Ecto neural progenitor cell (in vitro differentiated cells): ENCODE results near the gene FOXK1.
A peak's percentile ranks its signal among the peaks of the same experiment; 100 is the strongest.
"Not testable (repeated sequence)": the region's sequence is repeated elsewhere in the genome, so short reads cannot be mapped to it uniquely, and the experiment has no call there.

ENCODE experiments used
- DNase-seq: peaks from one replicate; pipeline ENCODE4 v3.0.0-alpha.2; 2018; ENCODE audit warnings: low spot score

The FOXK1 gene

DNA sequence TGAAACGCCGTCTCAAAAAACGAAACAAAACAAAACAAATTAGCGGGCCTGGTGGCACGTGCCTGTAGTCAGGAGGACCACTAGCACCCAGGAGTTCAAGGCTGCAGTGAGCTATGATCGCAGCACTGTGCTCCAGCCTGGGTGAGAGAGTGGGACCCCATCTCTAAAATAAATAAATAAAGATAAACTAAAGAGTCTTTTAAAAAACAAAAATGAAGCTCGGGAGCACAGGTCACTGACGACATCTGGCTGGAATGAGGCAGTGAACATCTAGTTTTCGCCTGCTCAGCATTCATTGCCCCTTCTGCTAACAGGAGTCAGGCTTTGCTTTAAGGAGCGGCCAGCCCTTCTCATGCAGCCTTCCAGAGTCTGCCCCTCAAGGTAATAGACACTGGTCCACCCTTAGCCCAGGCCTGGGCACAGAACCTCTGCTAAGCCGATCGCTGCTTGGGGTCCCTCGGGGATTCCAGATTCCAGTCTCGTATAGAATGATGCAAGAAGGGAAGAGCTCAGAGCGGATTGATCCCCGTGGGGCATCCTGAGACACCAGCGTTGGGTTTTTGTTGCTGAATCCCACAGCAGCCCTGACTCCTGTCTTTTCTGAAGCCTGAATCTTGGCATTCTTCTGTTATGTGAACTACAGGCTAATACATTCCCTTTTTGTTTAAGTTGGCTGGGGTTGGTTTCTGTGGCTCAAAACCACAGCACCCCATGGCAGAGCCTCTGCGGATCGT is 14.2 kb upstream of the FOXK1 start:
- DNase-seq = no peak

DNA sequence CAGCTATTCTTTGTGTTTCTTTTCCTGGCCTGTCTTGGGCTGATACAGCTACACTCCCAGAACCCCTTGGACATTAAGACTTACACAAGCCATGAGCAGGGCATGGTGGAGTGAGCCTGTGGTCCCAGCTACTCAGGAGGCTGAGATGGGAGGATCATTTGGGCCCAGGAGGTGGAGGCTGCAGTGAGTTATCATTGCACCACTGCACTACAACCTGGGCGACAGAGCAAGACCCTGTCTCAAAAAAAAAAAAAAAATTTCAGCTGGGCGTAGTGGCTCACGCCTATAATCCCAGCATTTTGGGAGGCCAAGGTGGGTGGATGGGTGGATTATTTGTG is 13.6 kb upstream of the FOXK1 start:
- DNase-seq = no peak

GRCh38 chr7:4670791-4671190 is 11.3 kb upstream of the FOXK1 start:
- DNase-seq = no peak

GRCh38 chr7:4675771-4676367 is 6.2 kb upstream of the FOXK1 start:
- DNase-seq = no peak

DNA sequence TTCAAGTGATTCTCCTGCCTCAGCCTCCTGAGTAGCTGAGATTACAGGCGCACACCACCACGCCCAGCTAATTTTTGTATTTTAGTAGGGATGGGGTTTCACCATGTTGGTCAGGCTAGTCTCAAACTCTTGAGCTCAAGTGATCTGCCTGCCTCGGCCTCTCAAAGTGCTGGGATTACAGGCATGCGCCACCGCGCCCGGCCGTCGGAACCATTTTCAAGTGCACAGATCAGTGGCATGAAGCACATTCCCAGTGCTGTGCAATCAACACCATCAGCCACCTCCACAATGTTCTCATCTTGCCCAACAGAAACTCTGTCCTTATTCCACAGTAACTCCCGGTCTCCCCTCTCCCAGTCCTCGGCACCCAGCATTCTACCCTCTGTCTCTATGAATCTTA is 4.6 kb upstream of the FOXK1 start:
- not testable (repeated sequence) for DNase-seq

DNA sequence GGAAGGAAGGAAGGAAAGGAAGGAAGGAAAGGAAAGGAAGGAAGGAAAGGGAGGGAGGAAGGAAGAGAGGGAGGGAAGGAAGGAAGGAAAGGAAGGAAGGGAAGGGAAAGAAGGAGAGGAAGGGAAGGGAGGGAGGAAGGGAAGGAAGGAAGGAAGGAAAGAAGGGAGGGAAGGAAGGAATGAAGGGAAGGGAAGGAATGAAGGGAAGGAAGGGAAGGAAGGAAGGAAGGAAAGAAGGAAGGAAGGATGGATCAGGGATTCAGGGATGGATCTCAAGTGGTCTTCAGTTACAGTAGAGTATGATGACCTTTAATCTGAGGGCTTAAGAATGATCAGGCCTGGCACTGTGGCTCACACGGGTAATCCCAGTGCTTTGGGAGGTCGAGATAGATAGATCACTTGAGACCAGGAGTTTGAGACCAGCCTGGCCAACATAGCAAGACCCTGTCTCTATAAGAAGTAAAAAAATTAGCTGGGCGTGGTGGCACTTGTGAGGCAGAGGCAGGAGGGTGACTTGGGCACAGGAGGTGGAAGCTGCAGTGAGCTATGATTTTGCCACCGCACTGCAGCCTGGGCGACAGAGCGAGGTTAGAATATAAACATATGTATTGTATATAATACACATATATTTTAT is 760 bp upstream of the FOXK1 start:
- DNase-seq = no peak

DNA sequence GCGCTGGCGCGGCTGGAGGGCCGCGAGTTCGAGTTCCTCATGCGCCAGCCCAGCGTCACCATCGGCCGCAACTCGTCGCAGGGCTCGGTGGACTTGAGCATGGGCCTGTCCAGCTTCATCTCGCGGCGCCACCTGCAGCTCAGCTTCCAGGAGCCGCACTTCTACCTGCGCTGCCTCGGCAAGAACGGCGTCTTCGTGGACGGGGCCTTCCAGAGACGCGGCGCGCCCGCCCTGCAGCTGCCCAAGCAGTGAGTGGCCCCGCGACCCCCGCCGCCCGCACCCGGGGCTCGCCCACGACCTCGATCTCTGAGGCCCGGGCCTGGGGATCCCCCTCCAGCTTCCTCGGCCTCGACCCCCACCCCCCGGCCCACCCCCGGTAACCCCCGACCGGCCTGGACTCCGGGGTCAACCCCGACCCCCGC is 537 bp downstream of the FOXK1 start:
- peak; percentile 63 for DNase-seq

DNA sequence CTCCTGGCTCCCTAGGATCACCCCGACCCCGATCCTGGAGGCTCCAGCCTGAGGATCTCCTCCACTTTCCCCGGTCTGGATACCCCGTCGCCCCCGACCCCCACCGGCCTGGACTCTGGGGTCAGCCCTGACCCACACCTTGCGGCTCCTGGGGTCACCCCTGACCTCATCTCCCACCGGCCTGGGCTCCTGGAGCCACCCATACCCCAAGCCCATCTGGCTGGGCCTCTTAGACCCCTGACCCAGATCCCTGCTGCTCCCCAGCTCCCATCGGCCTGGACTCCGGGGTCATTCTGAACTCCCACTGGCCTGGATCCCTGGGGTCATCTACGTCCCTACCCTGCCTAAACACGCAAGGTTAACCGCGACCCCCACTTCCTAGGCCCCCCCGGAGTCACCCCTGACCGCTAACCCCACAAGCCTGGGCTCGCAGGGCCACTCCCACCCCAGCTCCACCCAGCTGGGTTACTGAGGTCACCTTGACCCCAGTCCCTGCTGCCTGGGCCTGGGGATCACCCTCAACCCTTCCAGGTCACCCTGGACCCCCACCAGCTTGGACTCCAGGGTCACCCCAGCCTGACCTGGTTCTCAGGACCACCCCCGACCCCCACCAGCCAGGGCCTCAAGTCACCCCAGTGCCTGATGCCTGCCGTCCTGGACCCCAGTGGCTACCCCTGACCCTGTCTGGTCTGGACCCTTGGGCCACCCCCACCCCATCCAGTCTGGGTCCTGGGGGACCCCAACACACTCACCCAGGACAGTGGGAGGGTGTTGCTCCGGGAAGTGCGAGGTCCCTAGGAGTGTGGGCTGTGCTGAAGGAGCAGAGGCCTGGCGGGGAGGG is 1.2 kb downstream of the FOXK1 start:
- DNase-seq = no peak

DNA sequence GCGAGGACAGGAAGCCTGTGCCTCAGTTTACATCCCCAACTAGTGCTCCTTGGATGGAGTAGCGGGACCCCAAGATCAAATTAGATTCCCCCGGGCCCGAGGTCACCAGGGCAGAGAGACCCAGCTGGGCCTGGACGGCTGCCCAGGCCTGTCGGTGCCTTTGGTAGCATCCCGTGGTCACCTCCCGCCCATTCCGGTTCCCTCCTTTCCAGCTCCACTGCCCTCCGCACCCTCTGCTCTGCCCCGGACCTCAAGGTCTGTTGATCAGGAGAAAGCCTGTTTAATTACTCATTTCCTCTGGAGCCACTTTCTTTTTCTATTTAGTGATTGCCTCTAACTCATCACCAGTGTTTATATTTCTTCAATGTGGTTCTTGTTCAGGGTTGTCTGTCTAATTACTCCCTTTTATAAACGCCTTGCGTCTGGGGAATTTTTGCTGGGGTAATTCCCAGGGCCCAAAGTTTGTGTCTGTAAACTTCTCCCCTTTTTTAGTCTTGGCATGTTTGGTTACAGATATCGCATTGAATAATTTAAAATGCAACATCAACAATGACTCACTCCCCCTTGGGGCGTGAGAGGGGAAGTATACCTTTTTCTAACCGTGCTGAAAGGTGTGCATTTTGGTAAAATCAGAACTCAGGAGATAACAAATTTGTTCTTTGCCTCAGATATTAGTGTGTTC is 1.9 kb downstream of the FOXK1 start:
- no peak for DNase-seq

DNA sequence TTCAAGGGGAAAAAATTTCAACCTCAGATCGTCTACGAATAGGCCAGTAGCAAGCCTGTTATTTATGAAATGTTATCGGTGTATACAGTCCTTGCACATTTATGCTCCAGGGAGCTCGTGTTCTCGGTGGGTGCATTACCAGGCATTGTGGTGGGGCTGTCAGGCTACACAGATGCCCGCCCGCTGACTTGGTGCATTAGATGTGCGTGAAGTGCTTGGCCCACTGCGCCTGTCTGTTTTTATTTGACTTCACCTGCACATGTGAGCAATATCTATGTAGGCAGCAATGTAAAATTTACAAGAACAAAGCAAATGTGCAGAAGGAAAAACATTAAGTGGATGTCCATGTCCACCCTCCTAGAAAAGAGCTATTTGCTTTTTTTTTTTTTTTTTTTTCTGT is 2.8 kb downstream of the FOXK1 start:
- no peak for DNase-seq

- DNase-seq = not testable (repeated sequence)
These were observed 3.6 kb downstream of the FOXK1 start for GRCh38 chr7:4685676-4686075.

- DNase-seq = no peak
These were observed 5.9 kb downstream of the FOXK1 start for GRCh38 chr7:4687956-4688355.

GRCh38 chr7:4689151-4689550 is 7.1 kb downstream of the FOXK1 start:
- DNase-seq = no peak

- no peak for DNase-seq
These were observed 7.6 kb downstream of the FOXK1 start for GRCh38 chr7:4689668-4690067.

- no peak for DNase-seq
These were observed 9.1 kb downstream of the FOXK1 start for GRCh38 chr7:4690953-4691856.

DNA sequence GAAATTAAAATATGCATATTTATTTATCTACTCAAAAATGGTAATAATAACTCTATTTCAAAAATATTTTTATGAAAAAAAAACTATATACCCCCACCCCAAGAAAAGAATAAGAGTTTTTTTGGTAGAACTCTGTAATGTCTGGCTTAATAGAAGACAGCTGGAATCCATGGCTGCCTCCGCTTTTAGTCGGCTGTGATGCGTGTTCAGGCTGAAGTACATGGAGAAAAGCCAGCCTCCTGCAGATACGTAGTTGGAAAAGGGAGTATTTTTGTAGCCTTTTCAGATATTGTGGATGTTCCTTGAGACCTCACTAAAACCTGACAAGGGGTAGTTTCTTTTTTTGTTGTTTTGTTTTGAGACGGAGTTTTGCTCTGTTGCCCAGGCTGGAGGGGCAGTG is 10.0 kb downstream of the FOXK1 start:
- DNase-seq = no peak

DNA sequence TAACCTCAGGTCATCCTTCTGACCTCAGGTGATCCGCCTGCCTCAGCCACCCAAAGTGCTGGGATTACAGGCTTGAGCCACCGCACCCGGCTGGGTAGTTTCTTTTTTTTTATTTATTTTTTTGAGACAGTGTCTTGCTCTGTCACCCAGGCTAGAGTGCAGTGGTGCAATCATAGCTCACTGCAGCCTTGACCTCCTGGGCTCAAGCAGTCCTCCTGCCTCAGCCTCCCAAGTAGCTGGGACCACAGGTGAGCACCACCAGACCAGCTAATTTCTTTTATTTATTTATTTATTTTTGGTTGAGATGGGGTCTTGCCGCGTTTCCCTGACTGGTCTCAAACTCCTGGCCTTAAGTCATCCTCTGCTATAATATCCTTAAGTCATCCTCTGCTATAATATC is 10.5 kb downstream of the FOXK1 start:
- not testable (repeated sequence) for DNase-seq

- DNase-seq = no peak
These were observed 11.1 kb downstream of the FOXK1 start for GRCh38 chr7:4693152-4693551.

DNA sequence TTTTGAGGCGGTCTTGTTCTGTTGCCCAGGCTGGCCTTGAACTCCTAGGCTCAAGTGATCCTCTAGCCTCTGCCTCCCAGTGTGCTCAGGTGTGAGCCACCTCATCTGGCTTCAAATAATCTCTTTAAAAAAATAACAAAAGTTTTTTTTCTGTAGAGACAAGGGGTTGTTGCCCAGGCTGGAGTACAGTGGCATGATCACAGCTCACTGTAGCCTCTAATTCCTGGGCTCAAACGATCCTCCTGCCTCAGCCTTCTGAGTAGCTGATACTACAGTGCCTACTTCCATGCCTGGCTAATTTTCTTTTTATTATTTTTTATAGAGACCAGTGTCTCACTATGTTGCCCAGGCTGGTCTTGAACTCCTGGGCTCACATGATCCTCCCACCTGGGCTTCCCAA is 11.7 kb downstream of the FOXK1 start:
- DNase-seq = no peak

- DNase-seq = no peak
These were observed 12.2 kb downstream of the FOXK1 start for GRCh38 chr7:4694305-4694704.

DNA sequence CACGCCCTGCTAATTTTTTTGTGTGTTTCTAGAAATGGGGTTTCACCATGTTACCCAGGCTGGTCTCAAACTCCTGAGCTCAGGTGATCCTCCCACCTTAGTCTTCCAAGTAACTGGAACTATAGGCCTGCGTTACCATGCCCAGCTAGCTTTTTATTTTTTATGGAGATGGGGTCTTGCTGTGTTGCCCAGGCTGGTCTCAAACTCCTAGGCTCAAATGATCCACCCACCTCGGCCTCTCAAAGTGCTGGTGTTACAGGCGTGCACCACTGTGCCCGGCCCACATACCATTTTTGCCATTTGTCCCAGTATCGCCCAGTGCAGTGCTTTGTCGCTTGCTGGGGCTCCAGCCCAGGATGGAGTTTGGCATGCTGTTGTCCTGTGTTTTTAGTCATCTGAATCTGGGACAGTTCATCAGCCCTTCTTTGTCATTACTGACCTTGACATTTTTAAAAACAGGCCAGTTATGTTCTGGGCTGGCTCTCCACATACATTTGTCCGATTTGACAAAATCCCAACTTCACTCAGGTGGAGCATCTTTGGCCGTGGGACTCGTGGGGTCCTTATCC is 16.7 kb downstream of the FOXK1 start:
- DNase-seq = no peak
